Endothelial cell of umbilical vein (primary cell): ENCODE results near the gene NEO1.

Source experiments
- EZH2 ChIP-seq: IDR thresholded peaks from 2 replicates; pipeline ENCODE4 v1.6.1; 2012; ENCODE audit warnings: borderline replicate concordance, low read depth, mild to moderate bottlenecking, moderate library complexity, low read length, inconsistent platforms; ENCODE audit not compliant: severe bottlenecking
- FOS ChIP-seq: IDR thresholded peaks from 2 replicates; pipeline ENCODE4 v1.6.1; 2011; ENCODE audit warnings: mild to moderate bottlenecking, low read length, moderate library complexity, borderline replicate concordance; ENCODE audit not compliant: insufficient read depth
- POLR2A ChIP-seq: IDR thresholded peaks from 2 replicates; pipeline ENCODE4 v1.6.1; 2012; ENCODE audit warnings: low read depth, mild to moderate bottlenecking, control low read depth, low read length
- POLR2AphosphoS5 ChIP-seq: IDR thresholded peaks from 2 replicates; pipeline ENCODE4 v1.6.1; 2012; ENCODE audit warnings: low read depth, mild to moderate bottlenecking, control low read depth, low read length, moderate library complexity; ENCODE audit not compliant: insufficient read depth
- TF ChIP-seq, protein P1 (sequence below), 2 donors: IDR thresholded peaks; 1 replicate in 1 of 2; 2 replicates in 1 of 2; pipeline ENCODE4 v1.5.1; 2011; ENCODE audit warnings: low read length in 2 of 2, mild to moderate bottlenecking in 2 of 2, moderate library complexity in 2 of 2, control low read depth in 1 of 2, inconsistent platforms in 1 of 2, low read depth in 1 of 2; ENCODE audit not compliant: insufficient read depth in 1 of 2; ENCODE audit errors: extremely low read depth in 1 of 2
- TF ChIP-seq, protein P2 (sequence below): IDR thresholded peaks from 2 replicates; pipeline ENCODE4 v1.6.1; 2011; ENCODE audit not compliant: insufficient read depth, insufficient read length

DNA sequence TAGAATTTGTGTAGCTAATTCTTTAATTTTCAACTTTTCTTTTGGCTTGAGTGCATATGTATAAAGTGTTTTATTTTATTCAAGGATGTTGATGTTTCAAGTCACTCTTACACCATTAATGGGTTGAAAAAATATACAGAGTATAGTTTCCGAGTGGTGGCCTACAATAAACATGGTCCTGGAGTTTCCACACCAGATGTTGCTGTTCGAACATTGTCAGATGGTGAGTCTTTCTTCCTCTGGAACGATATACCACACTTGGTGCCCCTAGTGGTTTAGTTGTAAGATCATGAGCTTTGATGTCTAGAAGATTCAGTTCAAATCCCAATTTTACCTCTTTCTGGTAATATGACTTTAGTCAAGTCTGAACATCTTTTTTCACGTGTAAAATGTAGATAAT lies 197.2 kb downstream of the NEO1 start:
- TF ChIP-seq, protein P1, sequence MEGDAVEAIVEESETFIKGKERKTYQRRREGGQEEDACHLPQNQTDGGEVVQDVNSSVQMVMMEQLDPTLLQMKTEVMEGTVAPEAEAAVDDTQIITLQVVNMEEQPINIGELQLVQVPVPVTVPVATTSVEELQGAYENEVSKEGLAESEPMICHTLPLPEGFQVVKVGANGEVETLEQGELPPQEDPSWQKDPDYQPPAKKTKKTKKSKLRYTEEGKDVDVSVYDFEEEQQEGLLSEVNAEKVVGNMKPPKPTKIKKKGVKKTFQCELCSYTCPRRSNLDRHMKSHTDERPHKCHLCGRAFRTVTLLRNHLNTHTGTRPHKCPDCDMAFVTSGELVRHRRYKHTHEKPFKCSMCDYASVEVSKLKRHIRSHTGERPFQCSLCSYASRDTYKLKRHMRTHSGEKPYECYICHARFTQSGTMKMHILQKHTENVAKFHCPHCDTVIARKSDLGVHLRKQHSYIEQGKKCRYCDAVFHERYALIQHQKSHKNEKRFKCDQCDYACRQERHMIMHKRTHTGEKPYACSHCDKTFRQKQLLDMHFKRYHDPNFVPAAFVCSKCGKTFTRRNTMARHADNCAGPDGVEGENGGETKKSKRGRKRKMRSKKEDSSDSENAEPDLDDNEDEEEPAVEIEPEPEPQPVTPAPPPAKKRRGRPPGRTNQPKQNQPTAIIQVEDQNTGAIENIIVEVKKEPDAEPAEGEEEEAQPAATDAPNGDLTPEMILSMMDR (IDR thresholded peaks at IDR 0.05; ENCODE audit: extremely low read depth in 1 of 2, insufficient read depth in 1 of 2, low read depth in 1 of 2, low read length in 2 of 2), result no peak
- TF ChIP-seq POLR2A, result no peak
- no peak for TF ChIP-seq POLR2AphosphoS5
- TF ChIP-seq EZH2, result no peak
- no peak for TF ChIP-seq FOS
- TF ChIP-seq, protein P2, sequence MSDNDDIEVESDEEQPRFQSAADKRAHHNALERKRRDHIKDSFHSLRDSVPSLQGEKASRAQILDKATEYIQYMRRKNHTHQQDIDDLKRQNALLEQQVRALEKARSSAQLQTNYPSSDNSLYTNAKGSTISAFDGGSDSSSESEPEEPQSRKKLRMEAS, result no peak
